ENCODE results near the gene LILRB4. TPM values are rescaled to one million over a fixed set of nuclear protein-coding genes. Genes with fewer than 3 reads are reported as not detected.
"Not testable (repeated sequence)": the region's sequence is repeated elsewhere in the genome, so short reads cannot be mapped to it uniquely, and the experiment has no call there.

LILRB4 gene
- total and polyA plus RNA-seq, 9 donors = 0.48 to 6.9 (median 1.0) TPM; not detected in 1

DNA sequence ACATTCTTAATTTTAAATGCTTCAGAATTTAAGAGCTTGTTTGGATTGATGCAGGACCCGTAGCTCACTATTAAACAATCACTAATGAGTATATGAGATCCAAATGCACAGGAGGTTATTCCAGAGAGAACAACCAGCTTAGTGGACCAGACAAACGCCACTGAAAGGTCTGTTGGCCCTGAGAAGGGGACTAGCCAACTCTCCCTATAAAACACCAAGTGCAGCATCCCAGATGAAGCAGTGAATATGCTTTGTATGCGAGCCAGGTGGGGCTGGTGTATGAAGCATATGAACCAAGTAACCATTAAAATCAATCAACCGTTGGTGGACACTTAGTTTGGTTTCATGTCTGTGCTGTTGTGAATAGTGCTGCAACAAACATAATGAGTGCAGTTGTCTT lies 42.3 kb upstream of the LILRB4 start:
- intact Hi-C loops (cut with DNase I) = no loop called here
- H3K4me1 ChIP-seq (ENCODE audit: insufficient read depth) = no peaks in the 10 kb centered on the region
- no peak overlapping the region for H3K27ac ChIP-seq
- no peak overlapping the region for H3K4me3 ChIP-seq
- 56 to 76% (median 62%) methylated on average over 4 of the region's 4 CpGs for WGBS, 3 donors
- TF ChIP-seq POLR2A (IDR thresholded peaks at IDR 0.05) = no peak
- TF ChIP-seq, protein P1, sequence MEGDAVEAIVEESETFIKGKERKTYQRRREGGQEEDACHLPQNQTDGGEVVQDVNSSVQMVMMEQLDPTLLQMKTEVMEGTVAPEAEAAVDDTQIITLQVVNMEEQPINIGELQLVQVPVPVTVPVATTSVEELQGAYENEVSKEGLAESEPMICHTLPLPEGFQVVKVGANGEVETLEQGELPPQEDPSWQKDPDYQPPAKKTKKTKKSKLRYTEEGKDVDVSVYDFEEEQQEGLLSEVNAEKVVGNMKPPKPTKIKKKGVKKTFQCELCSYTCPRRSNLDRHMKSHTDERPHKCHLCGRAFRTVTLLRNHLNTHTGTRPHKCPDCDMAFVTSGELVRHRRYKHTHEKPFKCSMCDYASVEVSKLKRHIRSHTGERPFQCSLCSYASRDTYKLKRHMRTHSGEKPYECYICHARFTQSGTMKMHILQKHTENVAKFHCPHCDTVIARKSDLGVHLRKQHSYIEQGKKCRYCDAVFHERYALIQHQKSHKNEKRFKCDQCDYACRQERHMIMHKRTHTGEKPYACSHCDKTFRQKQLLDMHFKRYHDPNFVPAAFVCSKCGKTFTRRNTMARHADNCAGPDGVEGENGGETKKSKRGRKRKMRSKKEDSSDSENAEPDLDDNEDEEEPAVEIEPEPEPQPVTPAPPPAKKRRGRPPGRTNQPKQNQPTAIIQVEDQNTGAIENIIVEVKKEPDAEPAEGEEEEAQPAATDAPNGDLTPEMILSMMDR (IDR thresholded peaks at IDR 0.05) = no peak
- no peak for TF ChIP-seq EP300 (IDR thresholded peaks at IDR 0.05)
- no peaks in the 10 kb centered on the region for H3K36me3 ChIP-seq
- no peak for DNase-seq
- H3K9me3 ChIP-seq = no peaks in the 10 kb centered on the region
- H3K27me3 ChIP-seq = no peaks in the 10 kb centered on the region

DNA sequence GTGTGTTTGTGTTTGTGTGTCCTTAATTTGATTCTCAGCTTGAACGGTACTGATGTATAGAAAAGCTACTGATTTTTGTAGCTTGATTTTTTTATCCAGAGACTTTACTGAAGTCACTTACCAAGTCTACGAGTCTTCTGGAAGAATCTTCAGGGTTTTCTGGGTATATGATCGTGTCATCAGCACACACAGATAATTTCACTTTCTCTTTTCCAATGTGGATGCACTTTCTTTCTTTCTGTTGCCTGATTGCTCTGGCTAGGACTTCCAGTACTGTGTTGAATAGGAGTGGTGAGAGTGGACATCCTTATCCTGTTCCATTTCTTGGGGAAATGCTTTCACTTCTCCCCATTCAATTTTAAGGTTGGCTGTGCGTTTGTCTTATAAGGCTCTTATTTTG lies 40.4 kb upstream of the LILRB4 start:
- H3K27ac ChIP-seq = no peak overlapping the region
- H3K9me3 ChIP-seq = peaks cover 0 to 8% of the 10 kb centered on the region in 2 donors
- H3K4me1 ChIP-seq (ENCODE audit: insufficient read depth) = no peaks in the 10 kb centered on the region
- no peaks in the 10 kb centered on the region for H3K27me3 ChIP-seq
- TF ChIP-seq POLR2A (IDR thresholded peaks at IDR 0.05) (no peak), EP300 (IDR thresholded peaks at IDR 0.05) (no peak)
- TF ChIP-seq, protein P1 (IDR thresholded peaks at IDR 0.05) = no peak
- no peak for DNase-seq
- intact Hi-C loops (cut with DNase I) = no loop called here
- H3K36me3 ChIP-seq = no peaks in the 10 kb centered on the region
- WGBS, 3 donors = 53 to 64% (median 57%) methylated on average over 4 of the region's 4 CpGs
- H3K4me3 ChIP-seq = no peak overlapping the region

DNA sequence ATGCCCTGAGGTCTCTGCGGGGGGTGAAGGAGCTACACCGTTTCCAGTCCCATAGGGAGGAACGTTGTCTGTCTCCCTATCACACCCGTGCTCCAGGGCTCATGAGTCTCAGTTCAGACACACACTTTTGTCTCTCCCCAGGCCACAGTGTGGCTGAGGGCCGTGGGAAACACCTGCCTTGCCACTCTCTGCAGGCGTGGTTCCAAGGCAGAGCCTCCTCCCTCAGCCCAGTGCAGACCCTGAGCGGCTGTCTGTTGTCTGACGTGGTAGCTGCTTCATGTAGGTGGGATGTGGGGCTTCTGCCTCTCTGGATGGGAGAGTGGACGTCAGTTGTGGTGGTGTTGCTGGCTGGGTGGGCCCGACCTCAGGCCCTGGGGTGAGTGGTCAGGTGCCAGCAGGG lies 38.6 kb upstream of the LILRB4 start:
- H3K4me1 ChIP-seq (ENCODE audit: insufficient read depth); H3K4me3 ChIP-seq; intact Hi-C loops (cut with DNase I); DNase-seq; H3K27ac ChIP-seq; H3K36me3 ChIP-seq; H3K27me3 ChIP-seq; H3K9me3 ChIP-seq: not testable (repeated sequence)
- WGBS, 3 donors = 63 to 90% (median 68%) methylated on average over 3 to 10 of the region's 10 CpGs

DNA sequence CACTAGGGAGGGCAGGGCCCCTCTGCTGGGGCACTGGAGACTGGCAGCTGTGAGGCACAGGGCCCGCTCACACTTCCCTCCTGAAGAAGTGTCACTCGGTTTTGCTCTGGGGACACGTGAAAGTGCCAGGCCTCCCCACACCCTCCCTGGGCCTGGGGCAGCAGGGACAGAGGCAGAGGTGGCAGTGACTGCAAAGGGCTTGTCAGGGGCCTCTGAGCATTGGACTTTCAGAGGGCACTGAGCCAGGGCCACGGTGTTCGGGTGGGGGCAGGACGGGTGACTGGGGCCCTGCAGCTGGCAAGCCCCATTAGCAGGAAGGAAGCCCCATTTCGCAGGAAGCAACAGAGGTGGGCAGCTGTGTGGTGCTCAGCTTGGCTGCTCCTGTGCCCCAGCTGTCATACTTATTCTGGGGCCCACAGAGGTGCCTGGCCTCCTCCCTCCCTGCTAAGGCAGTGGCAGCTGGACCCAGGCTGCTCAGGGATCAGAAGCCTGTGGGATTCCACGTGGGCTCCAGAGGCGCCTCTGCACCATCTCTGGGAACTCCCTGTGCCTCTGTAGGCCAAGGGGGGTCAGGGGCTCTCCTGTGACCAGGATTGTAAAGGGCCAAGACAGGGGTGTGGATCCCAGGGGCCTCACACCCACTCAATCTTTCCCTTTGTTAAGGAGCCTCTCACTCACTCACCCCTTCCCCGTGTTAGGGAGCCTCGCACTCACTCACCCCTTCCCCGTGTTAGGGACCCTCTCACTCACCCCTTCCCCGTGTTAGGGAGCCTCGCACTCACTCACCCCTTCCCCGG lies 37.7 kb upstream of the LILRB4 start:
- H3K27ac ChIP-seq; H3K36me3 ChIP-seq; H3K4me1 ChIP-seq (ENCODE audit: insufficient read depth); intact Hi-C loops (cut with DNase I); DNase-seq; H3K4me3 ChIP-seq; H3K27me3 ChIP-seq; H3K9me3 ChIP-seq: not testable (repeated sequence)
- 70 to 82% (median 72%) methylated on average over 11 to 14 of the region's 15 CpGs for WGBS, 3 donors

DNA sequence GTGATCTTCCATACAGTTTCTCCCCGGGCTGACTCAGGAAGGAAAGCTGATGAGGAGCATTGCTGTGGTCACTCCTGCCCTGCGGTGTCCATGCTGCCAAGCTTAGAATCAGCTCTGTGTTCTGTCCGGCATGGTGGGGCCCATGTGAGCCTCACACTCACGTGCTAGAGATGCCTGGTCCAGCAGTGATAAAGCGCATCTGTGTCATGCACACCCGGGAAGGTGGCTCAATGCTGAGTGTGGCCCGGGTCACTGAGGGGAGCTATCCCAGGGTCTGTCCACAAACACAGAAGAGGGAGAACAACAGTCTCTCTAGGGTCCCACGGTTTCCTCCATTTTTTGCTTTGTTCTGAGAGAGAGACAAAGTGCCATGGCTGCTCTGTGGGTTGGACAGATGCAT lies 36.0 kb upstream of the LILRB4 start:
- H3K36me3 ChIP-seq = no peaks in the 10 kb centered on the region
- H3K27me3 ChIP-seq = no peaks in the 10 kb centered on the region
- no peak for TF ChIP-seq POLR2A (IDR thresholded peaks at IDR 0.05)
- TF ChIP-seq EP300 (IDR thresholded peaks at IDR 0.05) = no peak
- TF ChIP-seq, protein P1 (IDR thresholded peaks at IDR 0.05) = no peak
- H3K4me1 ChIP-seq (ENCODE audit: insufficient read depth) = no peaks in the 10 kb centered on the region
- no peak overlapping the region for H3K27ac ChIP-seq
- H3K9me3 ChIP-seq = peaks cover 0 to 8% of the 10 kb centered on the region in 2 donors
- no peak for DNase-seq
- WGBS, 3 donors = 63 to 78% (median 78%) methylated on average over 8 of the region's 8 CpGs
- no peak overlapping the region for H3K4me3 ChIP-seq
- intact Hi-C loops (cut with DNase I) = no loop called here

DNA sequence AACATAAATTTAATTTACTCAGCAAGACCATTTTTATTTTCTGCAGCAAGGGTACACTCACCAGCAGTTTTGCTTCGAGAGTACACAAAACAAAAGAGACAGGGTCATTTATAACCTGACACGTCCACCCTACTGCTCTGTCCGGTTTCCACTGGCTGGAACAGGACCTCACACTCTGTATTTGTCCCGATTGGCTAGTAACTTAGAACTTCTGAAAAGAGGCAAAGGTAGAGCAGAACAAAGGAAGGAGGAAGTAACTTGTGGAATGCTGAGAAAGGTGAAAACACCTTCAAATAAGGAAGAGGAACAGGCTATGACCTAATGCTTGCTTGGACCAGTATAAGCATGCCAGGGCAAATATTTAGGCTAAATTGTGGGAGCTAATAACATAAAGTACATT lies 34.9 kb upstream of the LILRB4 start:
- DNase-seq; H3K4me3 ChIP-seq; H3K27ac ChIP-seq; H3K36me3 ChIP-seq; H3K27me3 ChIP-seq; H3K9me3 ChIP-seq; intact Hi-C loops (cut with DNase I); H3K4me1 ChIP-seq (ENCODE audit: insufficient read depth): not testable (repeated sequence)
- WGBS, 3 donors = 49 to 65% (median 58%) methylated on average over 4 of the region's 4 CpGs

DNA sequence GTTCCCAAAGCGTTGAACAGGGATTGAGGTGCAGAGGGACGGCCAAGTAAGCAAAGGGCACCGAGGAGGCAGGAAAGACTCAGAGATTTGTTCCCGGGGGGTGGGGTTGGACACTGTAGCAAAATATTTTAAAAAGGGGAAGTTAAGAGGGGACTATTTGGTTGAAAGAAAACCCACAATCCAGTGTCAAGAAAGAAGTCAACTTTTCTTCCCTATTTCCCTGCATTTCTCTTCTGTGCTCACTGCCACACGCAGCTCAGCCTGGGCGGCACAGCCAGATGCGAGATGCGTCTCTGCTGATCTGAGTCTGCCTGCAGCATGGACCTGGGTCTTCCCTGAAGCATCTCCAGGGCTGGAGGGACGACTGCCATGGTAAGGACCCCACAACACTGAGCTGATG lies 32.5 kb upstream of the LILRB4 start, which contains the start of gene LILRB1:
LILRB1 (plus strand) TSS at position 223 of the 400 bp plus-strand sequence. CDS start 590 bp downstream, outside the sequence.
- not testable (repeated sequence) for DNase-seq; H3K36me3 ChIP-seq; H3K27me3 ChIP-seq; H3K4me3 ChIP-seq; H3K27ac ChIP-seq; H3K9me3 ChIP-seq; H3K4me1 ChIP-seq (ENCODE audit: insufficient read depth)
- WGBS, 3 donors = 68 to 77% (median 70%) methylated on average over 9 of the region's 9 CpGs
- intact Hi-C loops (cut with DNase I) = loop anchor here in 1 of 4 donors (5.0 kb wide), 1 partner anchor 348 kb away; the partner anchor contains the start of gene LILRB2

Measured in ovary (tissue), 9 donors.